ENCODE results near the gene ECT2.

DNA sequence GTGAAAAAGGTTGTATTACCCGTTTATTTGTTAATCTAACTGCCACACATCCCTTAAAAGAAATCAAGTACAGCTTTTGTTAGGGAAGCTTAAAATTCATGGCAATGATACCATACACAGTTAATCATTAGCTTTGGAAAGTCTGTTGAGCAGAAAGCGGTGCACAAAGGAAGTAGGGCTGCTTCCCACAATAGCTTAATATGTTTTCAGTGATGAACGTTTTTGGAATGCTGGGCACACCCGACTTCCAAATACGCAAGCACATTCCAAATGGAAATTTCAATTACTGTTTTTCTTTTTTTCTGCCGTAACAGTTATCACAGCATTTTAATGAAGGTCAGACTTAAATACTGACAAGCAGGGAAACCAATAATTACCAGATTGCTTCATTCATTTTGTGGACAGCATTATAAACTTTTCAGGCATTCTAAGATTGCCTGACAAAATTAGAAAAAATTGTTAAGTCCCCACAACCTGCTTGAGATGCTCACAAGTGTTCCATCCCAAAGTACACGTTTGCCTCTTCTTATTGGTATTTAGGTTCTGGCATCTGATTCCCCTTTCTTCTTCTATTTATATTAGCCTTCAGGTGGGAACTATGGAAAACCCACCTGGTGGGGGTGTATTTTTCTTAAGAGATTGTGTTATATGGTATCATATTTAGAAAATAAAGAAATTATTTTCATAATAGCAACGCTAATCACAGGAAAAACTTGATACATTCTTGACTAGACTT lies 1.1 kb upstream of the ECT2 start:
- TF ChIP-seq CTCF (conservative IDR thresholded peaks at IDR 0.05 in 1 of 2, IDR thresholded peaks at IDR 0.05 in 1 of 2; ENCODE audit: extremely low read depth in 1 of 2, insufficient read depth in 1 of 2, low read depth in 1 of 2, low read length in 2 of 2) (no peak), EZH2 (IDR thresholded peaks at IDR 0.05; ENCODE audit: borderline replicate concordance, low read length) (no peak)

All from mammary epithelial cell (primary cell).